D341Med (cell line): ENCODE data around the gene EIF3A.

ENCODE experiments used
- DNase-seq: peaks from one replicate; pipeline ENCODE4 v3.0.0; 2012; ENCODE audit warnings: low spot score

EIF3A gene

DNA sequence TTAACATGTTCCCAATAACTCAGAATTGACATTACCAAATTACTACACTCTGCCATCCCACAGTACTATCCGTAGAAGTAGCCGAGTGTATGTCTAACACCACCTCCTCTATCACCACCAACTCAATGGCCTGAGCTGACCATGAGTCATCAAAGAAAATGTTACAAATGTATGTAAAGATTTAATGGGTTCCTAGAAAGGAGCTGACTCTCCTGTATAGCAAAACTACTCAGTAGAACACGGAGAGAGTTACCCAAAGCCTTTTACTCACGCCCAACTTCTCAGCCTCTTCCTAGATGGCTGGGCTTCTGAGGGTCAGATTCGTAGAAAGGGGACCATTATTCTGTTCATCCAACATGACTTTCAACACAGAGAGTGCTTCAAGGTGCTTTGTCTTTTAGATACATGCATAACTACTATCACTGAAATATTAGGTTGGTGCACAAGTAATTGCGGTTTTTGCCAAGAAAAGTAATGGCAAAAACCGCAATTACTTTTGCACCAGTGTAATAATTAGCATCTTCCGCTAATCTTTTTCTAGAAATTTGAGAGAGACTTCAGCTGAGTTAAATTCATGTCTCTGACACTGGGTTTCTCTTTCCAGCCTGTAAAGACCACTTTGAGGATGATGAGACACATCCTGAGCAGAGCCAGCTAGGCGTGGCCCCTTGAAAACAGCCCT, 75.1 kb downstream of the EIF3A start:
- DNase-seq = no peak

DNA sequence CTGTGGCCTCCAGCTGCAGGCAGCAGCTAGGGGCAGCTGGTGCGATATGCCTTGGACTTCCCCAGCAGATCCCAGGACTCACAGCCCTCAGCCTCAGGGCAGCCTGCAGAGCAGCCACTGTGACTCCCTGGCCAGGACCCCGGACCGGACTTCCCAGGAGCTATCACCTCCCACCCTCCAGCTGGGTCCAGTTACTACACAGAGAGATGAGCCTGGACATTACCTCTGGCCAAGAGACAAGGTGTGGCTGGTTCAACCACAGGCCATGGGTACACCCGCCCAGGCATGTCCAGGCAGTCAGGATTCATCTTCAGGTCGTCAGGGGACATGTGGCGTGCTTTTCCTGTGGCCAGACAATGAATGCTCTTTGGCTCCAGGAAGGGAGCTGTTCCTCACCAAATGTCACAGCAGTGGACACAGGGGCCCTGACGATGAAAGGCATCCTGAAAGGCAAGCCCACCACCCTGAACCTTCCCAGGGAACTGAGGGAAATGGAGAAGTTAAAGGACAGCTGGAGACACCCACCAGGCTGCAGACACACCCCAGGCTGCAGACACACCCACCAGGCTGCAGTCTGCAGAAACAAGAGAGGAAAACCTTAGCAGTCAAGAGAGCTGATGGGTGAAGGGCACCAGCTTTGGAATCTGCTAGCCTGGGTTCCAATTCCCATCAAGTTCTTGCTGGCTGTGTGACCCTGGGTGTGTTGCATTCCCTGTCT, 76.9 kb downstream of the EIF3A start:
- DNase-seq = no peak

DNA sequence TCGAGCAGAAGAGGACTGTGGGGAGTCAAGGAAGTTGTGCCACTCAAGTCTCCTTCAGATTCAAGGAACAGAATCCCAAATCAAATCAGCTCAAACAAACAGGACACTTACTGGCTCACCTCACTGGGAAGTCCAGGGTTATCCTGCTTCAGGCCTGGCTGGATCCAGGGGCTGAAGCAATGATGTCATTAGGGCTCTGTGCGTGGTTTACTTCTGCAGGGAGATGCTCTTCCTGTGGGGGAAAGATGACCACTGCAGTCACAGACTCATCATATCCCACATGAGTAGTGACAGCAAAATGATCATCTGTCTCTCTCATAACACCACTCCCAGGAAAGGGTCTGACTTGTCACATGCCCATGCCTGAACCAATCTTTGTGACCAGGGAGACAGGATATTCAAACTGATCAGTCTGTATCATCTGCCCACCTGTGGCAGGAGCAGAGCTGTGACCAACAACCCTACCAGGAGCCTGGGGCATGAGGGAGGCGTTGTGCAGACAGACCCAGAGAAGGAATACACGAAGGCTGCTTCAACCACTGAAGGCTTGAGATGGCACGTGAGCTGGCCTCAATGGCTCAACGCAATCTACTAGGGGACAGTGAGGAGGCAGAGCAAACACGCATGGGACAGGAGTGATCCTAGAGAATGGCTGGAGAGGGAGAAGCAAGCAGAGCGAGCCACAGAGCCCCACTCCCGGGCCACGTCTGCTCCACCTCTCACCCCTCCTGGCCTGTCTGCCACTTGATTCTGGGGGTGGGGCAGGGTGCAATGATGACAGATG, 78.7 kb downstream of the EIF3A start:
- DNase-seq = no peak

DNA sequence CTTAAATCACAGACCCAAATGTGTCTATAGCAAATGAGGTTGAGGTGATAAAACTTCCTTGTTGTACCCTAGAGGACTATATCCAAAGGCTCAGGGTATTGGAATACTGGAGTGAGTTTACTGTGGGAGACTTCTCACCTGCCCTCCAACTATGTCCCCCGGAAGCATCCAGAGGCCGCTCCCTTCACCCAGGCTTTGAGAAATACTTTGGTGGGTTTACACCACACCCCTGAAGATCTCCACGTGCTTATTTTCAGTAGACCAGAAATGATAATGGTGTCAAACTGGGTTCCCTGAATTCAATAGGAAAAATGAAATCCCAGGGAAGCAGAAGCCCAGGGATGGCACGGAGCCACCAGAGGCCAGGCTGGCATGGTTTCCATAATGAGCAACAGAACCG, 82.4 kb downstream of the EIF3A start:
- no peak for DNase-seq

DNA sequence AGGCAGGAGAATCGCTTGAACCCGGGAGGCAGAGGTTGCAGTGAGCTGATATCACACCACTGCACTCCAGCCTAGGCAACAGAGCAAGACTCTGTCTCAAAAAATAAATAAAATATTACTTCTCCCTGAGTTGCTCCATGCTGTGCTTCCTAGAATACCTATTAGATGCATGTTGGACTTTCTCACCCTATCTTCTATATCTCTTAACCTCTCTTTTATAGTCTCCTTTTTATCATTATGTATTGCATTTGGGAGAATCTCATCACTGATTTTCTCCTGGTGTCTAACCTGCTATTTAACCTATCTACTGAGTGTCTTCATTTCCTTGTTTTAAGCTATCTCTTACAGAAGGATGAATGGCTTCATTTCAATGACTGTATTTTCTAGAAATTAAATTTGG, 83.2 kb downstream of the EIF3A start:
- DNase-seq = no peak

DNA sequence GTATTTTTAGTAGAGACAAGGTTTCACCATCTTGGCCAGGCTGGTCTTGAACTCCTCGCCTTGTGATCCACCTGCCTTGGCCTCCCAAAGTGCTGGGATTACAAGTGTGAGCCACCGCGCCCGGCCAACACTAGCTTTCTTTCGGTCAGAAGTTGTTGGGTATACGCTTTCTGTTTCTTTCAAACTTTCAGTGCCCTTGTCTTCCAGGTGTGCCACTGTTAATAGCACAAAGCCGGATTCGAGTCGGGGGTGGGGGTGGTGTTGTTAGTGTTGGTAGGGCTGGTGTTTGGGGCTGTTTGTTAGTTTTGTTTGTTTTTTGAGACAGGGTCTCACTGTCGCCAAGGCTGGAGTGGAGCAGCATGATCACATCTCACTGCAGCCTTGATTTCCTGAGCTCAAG, 84.9 kb downstream of the EIF3A start:
- no peak for DNase-seq

DNA sequence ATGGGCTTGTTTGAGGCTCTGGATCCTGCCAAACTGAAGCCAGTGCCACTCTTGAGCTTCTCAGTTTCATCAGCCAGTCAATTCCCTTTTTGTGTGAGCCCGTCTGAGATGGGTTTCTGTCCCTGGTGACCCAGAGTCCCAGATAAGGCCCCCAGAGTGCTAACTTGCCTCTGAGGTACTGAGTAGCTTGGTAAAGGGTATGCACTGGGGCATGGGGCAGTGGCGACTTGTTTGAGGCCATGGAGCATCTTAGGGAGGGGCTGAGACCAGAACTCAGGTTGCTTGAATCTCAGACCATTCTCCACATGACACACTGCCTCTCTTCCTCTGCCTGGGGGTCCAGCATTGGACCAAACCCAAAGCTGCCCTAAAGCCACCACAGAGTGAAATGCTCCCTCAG, 86.3 kb downstream of the EIF3A start:
- no peak for DNase-seq

DNA sequence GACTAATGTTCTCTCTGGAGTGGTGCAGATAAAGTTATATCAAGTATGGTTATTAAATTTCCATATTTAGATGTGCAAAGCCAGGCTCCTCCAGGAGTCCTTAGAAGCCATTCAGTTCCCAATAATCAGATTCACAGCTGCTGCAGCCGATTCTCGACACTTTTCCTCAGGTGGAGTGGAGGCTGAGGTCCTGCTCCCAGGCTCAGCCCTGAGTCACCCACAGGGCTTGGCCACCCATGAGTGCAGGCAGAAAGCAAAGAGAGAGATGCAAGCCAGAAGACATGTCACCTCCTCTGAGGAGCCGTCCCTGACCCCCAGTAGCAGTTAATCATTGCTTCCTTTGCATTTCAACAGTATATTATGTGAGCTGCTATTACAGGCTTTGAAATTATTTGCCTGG, 87.4 kb downstream of the EIF3A start:
- DNase-seq = no peak

DNA sequence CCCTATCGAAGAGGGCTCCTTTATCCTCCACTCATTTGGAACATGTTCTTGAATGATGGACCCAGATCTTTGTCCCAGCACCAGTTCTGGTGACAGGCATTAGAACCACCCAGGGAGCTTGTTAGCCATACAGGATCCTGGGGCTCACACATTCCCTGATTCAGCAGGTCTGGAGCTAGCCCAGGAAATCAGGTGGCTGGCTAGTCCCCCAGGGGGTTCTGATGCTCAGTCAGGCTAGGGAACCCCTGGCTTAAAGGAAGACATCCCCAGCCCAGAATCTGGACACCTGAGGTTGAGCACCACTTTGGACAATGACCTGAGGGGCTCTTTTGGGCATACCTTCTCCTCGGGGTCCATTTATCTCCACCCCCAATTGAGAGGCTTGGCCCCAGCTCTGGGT, 88.1 kb downstream of the EIF3A start:
- no peak for DNase-seq

DNA sequence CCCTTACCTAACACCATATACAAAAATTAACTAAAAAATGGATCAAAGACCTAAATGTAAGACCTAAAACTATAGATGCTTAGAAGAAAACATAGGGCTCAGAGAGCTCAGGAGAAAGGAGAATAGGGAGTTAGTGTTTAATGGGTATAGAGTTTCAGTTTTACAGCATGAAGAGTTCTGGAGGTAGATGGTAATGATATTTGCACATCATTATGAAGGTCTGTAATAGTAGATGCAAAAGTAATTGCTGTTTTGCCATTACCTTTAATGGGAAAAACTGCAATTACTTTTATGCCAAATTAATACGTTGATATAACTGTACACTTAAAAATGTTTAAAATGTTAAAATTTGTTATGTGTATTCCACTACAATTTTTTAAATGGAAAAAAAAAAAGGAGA, 90.3 kb downstream of the EIF3A start:
- DNase-seq = no peak

DNA sequence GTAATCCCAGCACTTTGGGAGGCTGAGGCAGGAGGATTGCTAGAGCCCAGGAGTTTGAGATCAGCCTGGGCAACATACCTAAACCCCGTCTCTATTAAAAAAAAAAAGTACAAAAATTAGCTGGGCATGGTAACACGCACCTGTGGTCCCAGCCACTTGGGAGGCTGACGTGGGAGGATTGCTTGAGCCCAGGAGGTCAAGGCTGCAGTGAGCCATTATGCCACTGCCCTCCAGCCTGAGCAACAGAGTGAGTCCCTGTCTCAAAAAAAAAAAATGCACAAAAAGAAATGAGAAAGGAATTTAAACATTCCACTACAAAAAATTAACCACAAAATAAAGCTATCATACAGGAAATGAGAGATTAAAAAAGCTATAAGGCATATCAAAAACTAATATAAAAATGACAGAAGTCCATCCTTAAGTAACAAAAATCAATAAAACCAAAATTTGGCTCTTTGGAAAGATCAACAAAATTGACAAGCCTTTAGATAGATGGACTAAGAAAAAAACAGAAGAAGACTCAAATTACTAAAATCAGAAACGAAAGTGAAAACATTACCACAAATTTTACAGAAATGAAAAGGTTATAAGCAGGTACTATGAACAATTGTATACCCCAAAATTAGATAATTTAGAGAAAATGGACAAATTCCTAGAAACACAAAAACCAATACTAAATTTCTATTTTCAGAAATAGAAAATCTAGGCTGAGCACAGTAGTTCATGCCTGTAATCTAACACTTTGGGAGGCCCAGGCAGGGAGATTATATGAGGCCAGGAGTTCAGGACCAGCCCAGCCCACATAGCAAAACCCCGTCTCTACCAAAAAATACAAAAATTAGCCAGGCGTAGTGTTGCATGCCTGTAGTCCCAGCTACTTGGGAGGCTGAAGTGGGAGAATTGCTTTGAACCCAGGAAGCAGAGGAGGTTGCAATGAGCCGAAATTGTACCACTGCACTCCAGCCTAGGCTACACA, 93.5 kb downstream of the EIF3A start:
- no peak for DNase-seq

DNA sequence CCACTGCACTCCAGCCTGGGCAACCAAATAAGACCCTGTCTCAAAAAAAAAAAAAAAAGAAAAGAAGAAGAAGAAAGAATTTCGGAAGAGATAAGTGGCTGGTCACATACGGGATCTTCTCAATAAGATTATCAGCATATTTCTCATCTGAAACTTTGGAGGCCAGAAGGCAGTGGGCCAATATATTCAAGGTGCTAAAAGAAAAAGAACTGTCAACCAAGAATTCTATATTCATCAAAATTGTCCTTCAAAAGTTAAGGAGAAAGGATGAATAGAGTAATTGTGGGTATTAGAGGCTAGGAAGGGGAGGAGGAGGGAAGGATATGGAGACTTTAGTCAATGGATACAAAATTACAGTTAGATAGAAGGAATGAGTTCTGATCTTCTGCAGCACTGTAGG, 95.0 kb downstream of the EIF3A start:
- no peak for DNase-seq
